Activated naive CD8-positive, alpha-beta T cell (primary cell): ENCODE measurements around the gene GMCL2.
"Not testable (repeated sequence)": the region's sequence is repeated elsewhere in the genome, so short reads cannot be mapped to it uniquely, and the experiment has no call there.

Experiments used
- H3K27ac Mint-ChIP-seq: one replicate; pipeline ENCODE4 v1.8.0; 2021; ENCODE audit warnings: mixed read lengths
- H3K27me3 Mint-ChIP-seq: one replicate; pipeline ENCODE4 v1.8.0; 2021; ENCODE audit warnings: mixed read lengths
- H3K36me3 Mint-ChIP-seq: one replicate; pipeline ENCODE4 v1.8.0; 2021; ENCODE audit warnings: mixed read lengths
- H3K4me1 Mint-ChIP-seq: one replicate; pipeline ENCODE4 v1.8.0; 2021; ENCODE audit warnings: low read depth, mixed read lengths
- H3K4me3 Mint-ChIP-seq: one replicate; pipeline ENCODE4 v1.8.0; 2021; ENCODE audit warnings: mild to moderate bottlenecking, mixed read lengths
- H3K9me3 Mint-ChIP-seq: one replicate; pipeline ENCODE4 v1.8.0; 2021; ENCODE audit warnings: low read depth, mixed read lengths

The GMCL2 gene

DNA sequence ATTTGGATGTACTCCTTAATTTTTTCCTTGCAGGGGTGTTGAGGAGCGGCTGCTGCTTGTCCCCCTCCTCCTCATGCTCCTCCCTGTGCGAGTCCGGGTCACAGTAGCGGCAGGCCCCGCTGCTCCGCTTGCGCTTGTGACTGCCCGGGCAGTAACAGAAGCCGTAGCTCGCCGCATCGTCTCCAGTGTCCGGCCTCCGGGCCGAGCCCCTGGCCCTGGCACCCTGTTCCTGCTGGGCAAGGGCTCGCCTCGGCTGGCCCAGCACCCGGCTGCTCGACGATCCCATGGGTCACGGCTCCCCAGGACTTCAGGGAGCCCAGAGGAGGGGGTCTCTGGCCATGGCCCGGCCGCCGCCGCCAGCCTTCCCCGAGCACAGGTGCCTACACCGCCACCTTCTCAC, at the start of gene GMCL2:
GMCL2 (minus strand) TSS at position 358 of the 400 bp plus-strand sequence; CDS start at position 286, 72 bp downstream.
- Mint-ChIP-seq H3K27ac (no peak within 1 kb of the TSS), H3K36me3 (no peaks in the 10 kb centered on the region), H3K9me3 (no peaks in the 10 kb centered on the region), H3K27me3 (no peaks in the 10 kb centered on the region), H3K4me3 (no peak within 1 kb of the TSS), H3K4me1 (peaks cover 6% of the 10 kb centered on the region)

- no peaks in the 10 kb centered on the region for H3K9me3 Mint-ChIP-seq
- H3K27ac Mint-ChIP-seq, result peak overlapping the region; percentile 24
- H3K36me3 Mint-ChIP-seq, result no peaks in the 10 kb centered on the region
- no peak overlapping the region for H3K4me3 Mint-ChIP-seq
- H3K27me3 Mint-ChIP-seq, result no peaks in the 10 kb centered on the region
- H3K4me1 Mint-ChIP-seq, result peaks cover 62% of the 10 kb centered on the region
These were observed 49.5 kb upstream of the GMCL2 start for GRCh38 chr5:178236679-178237078.

GRCh38 chr5:178236126-178236525, 49.0 kb upstream of the GMCL2 start:
- H3K27me3 Mint-ChIP-seq, result no peaks in the 10 kb centered on the region
- no peaks in the 10 kb centered on the region for H3K9me3 Mint-ChIP-seq
- H3K27ac Mint-ChIP-seq, result peak overlapping the region; percentile 24
- peaks cover 66% of the 10 kb centered on the region for H3K4me1 Mint-ChIP-seq
- H3K4me3 Mint-ChIP-seq, result no peak overlapping the region
- peaks cover 3% of the 10 kb centered on the region for H3K36me3 Mint-ChIP-seq

DNA sequence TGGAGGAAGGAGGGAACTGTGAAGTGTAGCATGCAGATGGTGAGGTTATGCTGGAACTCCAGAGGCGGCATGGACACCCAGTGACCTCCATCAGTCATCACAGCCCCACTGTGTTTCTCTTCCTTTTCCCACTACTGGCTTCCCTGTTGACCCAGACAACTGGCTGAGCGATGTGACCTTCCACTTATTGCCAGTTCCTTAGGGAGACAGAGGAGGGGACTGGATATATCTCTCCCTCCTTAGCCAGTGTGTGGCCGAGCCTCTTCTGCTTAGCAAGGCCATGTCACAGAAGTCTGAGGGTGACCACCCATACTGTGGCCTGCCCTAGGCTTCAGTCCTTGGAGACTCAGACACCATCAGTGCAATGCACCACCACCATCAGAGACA, 48.4 kb upstream of the GMCL2 start:
- H3K36me3 Mint-ChIP-seq, result peaks cover 7% of the 10 kb centered on the region
- no peaks in the 10 kb centered on the region for H3K9me3 Mint-ChIP-seq
- peaks cover 66% of the 10 kb centered on the region for H3K4me1 Mint-ChIP-seq
- no peak overlapping the region for H3K4me3 Mint-ChIP-seq
- H3K27me3 Mint-ChIP-seq, result no peaks in the 10 kb centered on the region
- H3K27ac Mint-ChIP-seq, result no peak overlapping the region

- H3K36me3 Mint-ChIP-seq, result peaks cover 9% of the 10 kb centered on the region
- peak overlapping the region; percentile 25 for H3K27ac Mint-ChIP-seq
- H3K9me3 Mint-ChIP-seq, result no peaks in the 10 kb centered on the region
- H3K27me3 Mint-ChIP-seq, result no peaks in the 10 kb centered on the region
- peaks cover 68% of the 10 kb centered on the region for H3K4me1 Mint-ChIP-seq
- no peak overlapping the region for H3K4me3 Mint-ChIP-seq
These were observed 47.8 kb upstream of the GMCL2 start for GRCh38 chr5:178234750-178235587.

DNA sequence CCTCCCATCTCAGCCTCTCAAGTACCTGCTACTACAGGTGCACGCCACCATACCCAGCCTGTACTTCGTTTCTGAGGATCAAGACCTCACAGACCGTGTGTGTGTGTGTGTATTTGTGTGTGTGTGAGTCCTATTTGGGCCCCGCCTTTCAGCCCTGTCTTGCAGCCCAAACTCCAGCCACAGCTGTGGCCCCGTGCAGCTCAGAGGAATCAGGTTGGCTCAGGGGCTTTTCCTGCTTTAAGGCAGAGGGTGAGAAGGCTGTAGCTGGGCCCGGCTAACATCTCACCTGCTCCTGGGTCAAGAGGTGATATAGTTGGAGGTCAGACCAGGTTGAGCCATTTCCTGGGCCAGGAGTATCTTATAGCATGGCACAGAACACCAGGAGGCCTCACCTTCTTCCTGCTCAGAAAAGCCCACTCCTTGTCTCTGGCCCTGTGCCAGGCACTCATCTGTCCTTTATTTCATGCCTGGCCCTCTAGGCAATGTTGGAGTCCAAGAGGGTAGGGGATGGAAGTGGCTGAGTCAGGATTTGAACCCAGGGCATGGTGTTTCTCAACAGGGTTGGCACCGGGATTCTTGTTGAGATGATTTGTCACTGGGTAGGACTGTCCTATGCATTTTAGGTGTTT, 47.1 kb upstream of the GMCL2 start:
- peaks cover 11% of the 10 kb centered on the region for H3K36me3 Mint-ChIP-seq
- H3K27ac Mint-ChIP-seq, result no peak overlapping the region
- H3K9me3 Mint-ChIP-seq, result no peaks in the 10 kb centered on the region
- H3K27me3 Mint-ChIP-seq, result no peaks in the 10 kb centered on the region
- H3K4me1 Mint-ChIP-seq, result peaks cover 71% of the 10 kb centered on the region
- H3K4me3 Mint-ChIP-seq, result no peak overlapping the region

- H3K36me3 Mint-ChIP-seq, result peaks cover 13% of the 10 kb centered on the region
- H3K4me3 Mint-ChIP-seq, result peak overlapping the region; percentile 71
- peak overlapping the region; percentile 77 for H3K27ac Mint-ChIP-seq
- peaks cover 70% of the 10 kb centered on the region for H3K4me1 Mint-ChIP-seq
- H3K27me3 Mint-ChIP-seq, result no peaks in the 10 kb centered on the region
- H3K9me3 Mint-ChIP-seq, result no peaks in the 10 kb centered on the region
These were observed 45.8 kb upstream of the GMCL2 start for GRCh38 chr5:178232920-178233429.

- Mint-ChIP-seq H3K27ac (peak within 1 kb of the TSS; percentile 89), H3K27me3 (no peaks in the 10 kb centered on the region), H3K4me3 (peak within 1 kb of the TSS; percentile 90), H3K36me3 (peaks cover 16% of the 10 kb centered on the region), H3K9me3 (no peaks in the 10 kb centered on the region), H3K4me1 (peaks cover 70% of the 10 kb centered on the region)
These were observed 45.2 kb upstream of the GMCL2 start, which contains the start of gene PHYKPL for GRCh38 chr5:178232124-178232919. Gene PHYKPL (minus strand): TSS chr5:178232802. CDS start chr5:178232550, 252 bp downstream.

DNA sequence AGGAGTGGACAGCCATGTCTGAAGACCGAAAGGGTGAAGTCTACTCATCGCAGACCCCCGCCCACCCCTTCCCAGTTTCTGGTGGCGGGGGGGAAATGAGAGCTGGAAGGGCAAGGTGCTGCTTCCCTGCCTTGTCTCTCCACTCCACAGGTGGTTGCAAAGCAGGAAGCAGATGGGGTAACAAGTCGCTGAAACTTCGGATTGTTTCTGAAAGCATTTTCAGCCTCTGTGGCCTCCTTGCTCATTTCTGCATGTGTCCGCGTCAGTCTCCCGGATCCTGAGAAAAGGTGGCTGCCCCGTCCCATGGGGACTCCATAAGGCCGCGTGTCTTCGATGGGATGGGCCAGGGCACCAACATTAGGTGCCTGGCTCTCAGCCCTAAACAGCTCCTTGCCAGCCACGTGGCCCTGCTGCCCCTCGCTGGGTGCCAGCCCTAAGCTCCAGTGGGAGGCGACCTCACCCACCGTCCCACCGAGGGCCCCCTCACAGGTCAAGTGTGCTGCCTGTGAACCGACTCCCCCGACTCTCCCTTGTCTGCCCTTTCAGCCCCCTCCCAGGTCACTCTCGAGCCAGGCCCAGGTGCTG, 44.5 kb upstream of the GMCL2 start:
- Mint-ChIP-seq H3K4me3 (peak overlapping the region; percentile 90), H3K36me3 (peaks cover 16% of the 10 kb centered on the region), H3K27me3 (no peaks in the 10 kb centered on the region), H3K9me3 (no peaks in the 10 kb centered on the region), H3K27ac (peak overlapping the region; percentile 89), H3K4me1 (peaks cover 70% of the 10 kb centered on the region)

DNA sequence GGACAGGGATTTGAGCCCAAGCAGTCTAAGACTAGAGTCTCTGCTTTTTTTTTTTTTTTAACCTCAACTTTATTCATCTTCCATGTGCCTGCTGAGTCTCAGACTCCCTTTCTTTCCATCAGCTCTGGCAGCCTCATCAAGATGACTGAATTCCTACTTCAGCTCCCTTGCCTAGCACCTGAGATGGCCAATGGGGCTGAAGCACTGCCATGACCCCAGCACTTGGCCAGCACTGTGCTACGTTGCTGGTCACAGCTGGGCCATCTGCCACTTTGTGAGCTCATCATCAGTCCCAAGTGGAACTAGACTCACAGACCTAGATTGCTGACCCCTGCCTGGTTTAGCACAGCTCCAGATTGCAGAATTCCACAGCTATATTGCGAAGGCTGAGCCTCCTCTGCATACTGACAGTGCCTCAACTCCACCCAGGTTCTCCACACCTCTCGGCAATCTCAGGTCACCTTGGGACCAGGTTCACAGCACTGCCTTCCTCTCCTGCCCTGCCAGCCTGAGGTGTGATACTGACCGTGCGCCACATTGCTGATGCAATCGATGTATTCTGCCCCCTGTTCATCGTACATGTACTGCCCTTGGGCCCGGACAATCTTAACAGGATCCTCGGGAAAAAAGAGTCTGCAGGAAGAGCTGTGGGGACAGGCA, 43.8 kb upstream of the GMCL2 start:
- Mint-ChIP-seq H3K9me3 (no peaks in the 10 kb centered on the region), H3K27ac (peak overlapping the region; percentile 89), H3K4me1 (peaks cover 67% of the 10 kb centered on the region), H3K36me3 (peaks cover 16% of the 10 kb centered on the region), H3K4me3 (peak overlapping the region; percentile 90), H3K27me3 (no peaks in the 10 kb centered on the region)

DNA sequence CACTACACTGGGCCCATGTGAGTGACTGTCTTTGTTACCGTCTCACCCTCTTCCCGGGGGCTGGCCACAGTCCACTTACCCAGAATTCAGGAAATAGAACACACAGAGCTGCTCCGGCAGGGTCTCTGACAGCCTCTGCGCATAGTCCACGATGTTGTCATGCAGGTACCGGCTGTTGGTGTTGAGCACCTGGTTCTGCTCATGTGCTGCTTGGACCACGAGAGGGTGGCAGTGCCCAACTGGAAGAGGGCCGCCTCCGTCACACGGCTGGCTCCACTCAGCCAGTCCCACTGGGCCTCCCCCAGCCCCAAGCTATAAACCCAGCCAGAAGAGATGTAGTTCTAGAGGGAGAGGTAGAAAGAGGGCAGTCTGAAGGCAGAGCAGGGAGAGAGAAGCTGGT, 42.7 kb upstream of the GMCL2 start:
- H3K36me3 Mint-ChIP-seq, result peaks cover 16% of the 10 kb centered on the region
- peak overlapping the region; percentile 80 for H3K27ac Mint-ChIP-seq
- H3K4me3 Mint-ChIP-seq, result peak overlapping the region; percentile 90
- H3K9me3 Mint-ChIP-seq, result no peaks in the 10 kb centered on the region
- peaks cover 63% of the 10 kb centered on the region for H3K4me1 Mint-ChIP-seq
- no peaks in the 10 kb centered on the region for H3K27me3 Mint-ChIP-seq

DNA sequence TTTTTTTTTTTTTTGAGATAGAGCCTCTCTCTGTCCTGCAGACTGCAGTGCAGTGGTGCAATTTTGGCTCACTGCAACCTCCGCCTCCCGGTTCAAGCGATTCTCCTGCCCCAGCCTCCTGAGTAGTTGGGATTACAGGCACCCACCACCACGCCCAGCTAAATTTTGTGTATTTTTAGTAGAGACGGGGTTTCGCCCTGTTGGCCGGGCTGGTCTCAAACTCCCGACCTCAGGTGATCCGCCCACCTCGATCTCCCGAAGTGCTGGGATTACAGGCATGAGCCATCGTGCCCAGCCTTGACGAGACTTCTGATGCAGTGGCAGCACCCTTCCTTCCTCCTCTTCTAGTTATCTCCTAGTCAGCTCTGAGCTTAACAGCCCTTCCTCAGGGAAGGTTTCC, 41.9 kb upstream of the GMCL2 start:
- Mint-ChIP-seq H3K36me3 (peaks cover 16% of the 10 kb centered on the region), H3K27ac (peak overlapping the region; percentile 78), H3K4me1 (peaks cover 61% of the 10 kb centered on the region), H3K4me3 (peak overlapping the region; percentile 90)
- H3K9me3 Mint-ChIP-seq, H3K27me3 Mint-ChIP-seq: not testable (repeated sequence)

GRCh38 chr5:178228609-178229008, 41.4 kb upstream of the GMCL2 start:
- Mint-ChIP-seq H3K4me1 (peaks cover 60% of the 10 kb centered on the region), H3K9me3 (no peaks in the 10 kb centered on the region), H3K27me3 (no peaks in the 10 kb centered on the region), H3K27ac (no peak overlapping the region), H3K36me3 (peaks cover 16% of the 10 kb centered on the region), H3K4me3 (no peak overlapping the region)

- Mint-ChIP-seq H3K9me3 (no peaks in the 10 kb centered on the region), H3K4me1 (peaks cover 55% of the 10 kb centered on the region), H3K36me3 (peaks cover 16% of the 10 kb centered on the region), H3K4me3 (peak overlapping the region; percentile 77), H3K27me3 (no peaks in the 10 kb centered on the region), H3K27ac (peak overlapping the region; percentile 68)
These were observed 40.8 kb upstream of the GMCL2 start for GRCh38 chr5:178227929-178228328.
